HCT116 (cell line): ENCODE results near the gene GDPD1. TPM values are rescaled to one million over a fixed set of nuclear protein-coding genes. Genes with fewer than 3 reads are reported as not detected.

Source experiments
- ATAC-seq: fragments of 200-7000 bp; cut with Tn5 transposase; 2 replicates; pipeline ENCODE4 v1.9.1; 2020; ENCODE audit warnings: mild to moderate bottlenecking, moderate library complexity
- BruUV-seq: library from RNA; stranded (reverse); fragments of 400-500 nt; replicated peaks from 2 replicates; lab custom pipeline; 2021; lab: Mats Ljungman, UMichigan
- CTCF ChIA-PET: fragments of 300-600 bp; sonication (Branson Sonifier 250); formaldehyde crosslinking; loops from one replicate; lab custom pipeline; 2021; ENCODE audit warnings: antibody characterized with exemption; lab: Charles Lee
- POLR2A ChIA-PET: fragments of 300-600, 350-600 bp; sonication (Branson Sonifier 250); formaldehyde crosslinking; loops from one replicate; lab custom pipeline; 2021; ENCODE audit warnings: antibody characterized with exemption; lab: Charles Lee
- RAD21 ChIA-PET, 2 experiments: fragments of 300-600 bp; sonication (Branson Sonifier 250); formaldehyde crosslinking; loops; one replicate each; lab custom pipeline; 2023; ENCODE audit warnings: low total read pairs in 2 of 2; ENCODE audit not compliant: uncharacterized antibody in 2 of 2, unreplicated experiment in 2 of 2, low non-redundant PET in 1 of 2; lab: Charles Lee
- DNase-seq: peaks from one replicate; pipeline ENCODE4 v3.0.0-alpha.2; 2010; ENCODE audit warnings: low read depth, low spot score
- H2AFZ ChIP-seq: fragments of 200-600 bp; shearing (Covaris generic), sonication (generic); 2 replicates; pipeline ENCODE4 v1.6.1; 2017; ENCODE audit warnings: low read depth, mixed run types, mixed read lengths, antibody characterized with exemption, low read length; ENCODE audit not compliant: poor library complexity, severe bottlenecking
- H3K27ac ChIP-seq: 2 replicates; pipeline ENCODE4 v1.5.1; 2012; ENCODE audit warnings: low read depth, low read length
- H3K27me3 ChIP-seq: fragments of 200-600 bp; sonication (generic); 2 replicates; pipeline ENCODE4 v1.6.1; 2016; ENCODE audit warnings: mixed run types, low read length, mixed read lengths; ENCODE audit not compliant: insufficient read depth
- H3K36me3 ChIP-seq, 2 experiments: fragments of 200-500 bp in 1 of 2; fragments of 200-600 bp in 1 of 2; sonication (Bioruptor generic) in 1 of 2; sonication (generic) in 1 of 2; 2 replicates each; pipeline versions ENCODE4 v1.5.1 to v1.6.1; 2014 to 2016; ENCODE audit warnings: low read length in 2 of 2, inconsistent platforms in 1 of 2, mixed read lengths in 1 of 2, mixed run types in 1 of 2; ENCODE audit not compliant: insufficient read depth in 2 of 2, control insufficient read depth in 1 of 2
- H3K4me1 ChIP-seq, 2 experiments: fragments of 200-600 bp in 1 of 2; sonication (generic) in 1 of 2; 2 replicates each; pipeline versions ENCODE4 v1.5.1 to v1.6.1; 2012 to 2017; ENCODE audit warnings: low read length in 2 of 2, inconsistent platforms in 1 of 2, mild to moderate bottlenecking in 1 of 2, mixed read lengths in 1 of 2, mixed run types in 1 of 2, moderate library complexity in 1 of 2; ENCODE audit not compliant: insufficient read depth in 2 of 2, control insufficient read depth in 1 of 2
- H3K4me2 ChIP-seq: fragments of 200-600 bp; sonication (generic); 2 replicates; pipeline ENCODE4 v1.6.1; 2017; ENCODE audit warnings: mixed run types, low read length, mixed read lengths
- H3K4me3 ChIP-seq, 2 experiments: fragments of 200-600 bp in 1 of 2; sonication (generic) in 1 of 2; replicated peaks in 1 of 2; 2 replicates each; pipeline ENCODE4 v1.5.1; 2011 to 2016; ENCODE audit warnings: low read length in 2 of 2, control low read depth in 1 of 2, low read depth in 1 of 2, mild to moderate bottlenecking in 1 of 2, mixed read lengths in 1 of 2, mixed run types in 1 of 2
- H3K79me2 ChIP-seq: fragments of 200-600 bp; sonication (generic); 2 replicates; pipeline ENCODE4 v1.6.1; 2017; ENCODE audit warnings: mild to moderate bottlenecking, mixed run types, low read length, moderate library complexity, mixed read lengths; ENCODE audit not compliant: insufficient read depth
- H3K9ac ChIP-seq: fragments of 200-600 bp; sonication (generic); 2 replicates; pipeline ENCODE4 v1.6.1; 2016; ENCODE audit warnings: low read length, mixed read lengths
- H3K9me2 ChIP-seq: fragments of 200-600 bp; sonication (generic), shearing (Covaris generic); 2 replicates; pipeline ENCODE4 v1.6.1; 2017; ENCODE audit warnings: mixed run types, mild to moderate bottlenecking, moderate library complexity; ENCODE audit not compliant: insufficient read depth
- H3K9me3 ChIP-seq, 2 experiments: fragments of 200-500 bp in 1 of 2; fragments of 200-600 bp in 1 of 2; sonication (Bioruptor generic) in 1 of 2; sonication (generic) in 1 of 2; 2 replicates each; pipeline ENCODE4 v1.6.1; 2014 to 2017; ENCODE audit warnings: low read length in 2 of 2, mixed read lengths in 2 of 2, inconsistent platforms in 1 of 2, low read depth in 1 of 2, mild to moderate bottlenecking in 1 of 2, mixed run types in 1 of 2, moderate library complexity in 1 of 2; ENCODE audit not compliant: control insufficient read depth in 1 of 2, insufficient read depth in 1 of 2
- H4K20me1 ChIP-seq: fragments of 200-600 bp; sonication (generic), shearing (Covaris generic); 2 replicates; pipeline ENCODE4 v1.6.1; 2017; ENCODE audit warnings: mixed run types, mild to moderate bottlenecking, moderate library complexity; ENCODE audit not compliant: insufficient read depth
- CBX3 ChIP-seq: IDR thresholded peaks from 2 replicates; pipeline ENCODE4 v1.6.1; 2012; ENCODE audit warnings: low read depth
- CEBPB ChIP-seq: IDR thresholded peaks from 2 replicates; pipeline ENCODE4 v1.6.1; 2012; ENCODE audit warnings: low read depth
- ELF1 ChIP-seq: IDR thresholded peaks from 2 replicates; pipeline ENCODE4 v1.6.1; 2012; ENCODE audit warnings: low read depth, borderline replicate concordance
- EZH2 ChIP-seq: fragments of 200-600 bp; sonication (generic); IDR thresholded peaks from 2 replicates; pipeline ENCODE4 v1.6.1; 2017; ENCODE audit warnings: antibody characterized with exemption, mixed run types
- EZH2phosphoT487 ChIP-seq: fragments of 200-600 bp; IDR thresholded peaks from 2 replicates; pipeline ENCODE4 v1.6.1; 2018; ENCODE audit warnings: antibody characterized with exemption, borderline replicate concordance
- FOSL1 ChIP-seq: IDR thresholded peaks from 2 replicates; pipeline ENCODE4 v1.6.1; 2012; ENCODE audit warnings: low read depth
- JUND ChIP-seq: IDR thresholded peaks from 2 replicates; pipeline ENCODE4 v1.6.1; 2012
- POLR2A ChIP-seq: IDR thresholded peaks from 2 replicates; pipeline ENCODE4 v1.7.0; 2011; ENCODE audit warnings: borderline replicate concordance; ENCODE audit not compliant: insufficient read depth, insufficient read length; ENCODE audit errors: extremely low read depth
- SIN3A ChIP-seq: IDR thresholded peaks from 2 replicates; pipeline ENCODE4 v1.6.1; 2012; ENCODE audit warnings: low read depth
- SRF ChIP-seq: IDR thresholded peaks from 2 replicates; pipeline ENCODE4 v1.6.1; 2012; ENCODE audit warnings: low read depth
- TCF7L2 ChIP-seq: IDR thresholded peaks from 2 replicates; pipeline ENCODE4 v1.7.0; 2011; ENCODE audit warnings: borderline replicate concordance, inconsistent platforms; ENCODE audit not compliant: insufficient read depth, insufficient read length; ENCODE audit errors: extremely low read depth
- ZFX ChIP-seq: fragments of 450-650 bp; IDR thresholded peaks from 2 replicates; pipeline ENCODE4 v1.6.1; 2017
- ZNF274 ChIP-seq: fragments of 200-500 bp; sonication (Bioruptor generic); IDR thresholded peaks from 2 replicates; pipeline ENCODE4 v1.6.1; 2014; ENCODE audit warnings: mild to moderate bottlenecking, low read depth, low read length, inconsistent platforms
- intact Hi-C: fragments of 100-400 bp; cut with micrococcal nuclease; formaldehyde crosslinking; loops from 2 replicates; pipeline ENCODE4 v1.10.0; 2022
- total RNA-seq: library from RNA; stranded (reverse); gene quantifications from one replicate; pipeline ENCODE4 v1.2.1, GENCODE V29; 2021; ENCODE audit not compliant: unreplicated experiment
- TF ChIP-seq, protein P1 (sequence below): IDR thresholded peaks from 2 replicates; pipeline ENCODE4 v1.6.1; 2012
- TF ChIP-seq, protein P2 (sequence below), 3 experiments: fragments of 200-600 bp in 1 of 3; sonication (generic) in 1 of 3; IDR thresholded peaks in 2 of 3; conservative IDR thresholded peaks in 1 of 3; 2 replicates each; pipeline ENCODE4 v1.5.1; 2012 to 2017; ENCODE audit warnings: low read depth in 2 of 3, low read length in 2 of 3, antibody characterized with exemption in 1 of 3, borderline replicate concordance in 1 of 3, control low read depth in 1 of 3, mild to moderate bottlenecking in 1 of 3, mixed read lengths in 1 of 3, mixed run types in 1 of 3, moderate library complexity in 1 of 3; ENCODE audit not compliant: insufficient read depth in 1 of 3
- TF ChIP-seq, protein P3 (sequence below): IDR thresholded peaks from 2 replicates; pipeline ENCODE4 v1.6.1; 2012

Gene GDPD1
- total RNA-seq, 1 experiment from 2014 or later: 13.7 TPM

DNA sequence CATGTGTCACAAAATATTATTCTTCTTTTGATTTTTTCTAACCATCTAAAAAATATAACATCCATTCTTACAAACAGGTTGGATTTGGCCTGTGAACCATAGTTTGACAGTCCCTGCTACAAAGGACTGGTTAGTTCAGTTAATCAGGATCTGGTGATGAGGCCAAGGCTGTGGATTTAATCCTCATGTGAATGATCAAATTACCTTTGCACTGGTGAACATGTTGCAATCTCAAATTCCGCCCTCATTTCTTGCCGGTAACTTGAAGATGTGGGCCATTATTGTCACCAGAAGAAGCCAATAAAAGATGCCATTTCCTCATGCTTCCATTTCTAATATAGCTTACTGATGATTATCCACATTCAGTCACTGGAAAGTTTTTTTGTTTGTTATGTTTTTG lies 75.9 kb downstream of the GDPD1 start:
- no peak overlapping the region for H2AFZ ChIP-seq
- no peak for DNase-seq

DNA sequence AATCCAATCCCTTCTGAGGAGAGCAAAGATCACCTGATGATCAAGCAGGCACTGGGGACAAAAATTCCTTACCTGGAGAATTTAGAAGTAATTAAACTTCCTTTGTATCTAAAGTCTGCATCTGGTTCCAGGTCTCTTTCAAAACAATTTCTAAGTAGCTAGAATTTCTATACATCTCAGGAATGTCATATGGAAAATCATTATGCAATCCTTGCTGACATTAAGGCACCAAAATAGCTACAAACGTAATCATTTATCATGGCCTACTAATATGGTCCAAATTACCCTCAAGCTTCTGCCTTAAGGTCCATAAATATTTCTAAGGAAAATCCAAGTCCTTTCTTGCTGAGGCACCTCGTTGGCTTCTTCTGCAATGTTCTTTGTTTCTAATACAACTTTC lies 78.2 kb downstream of the GDPD1 start:
- no TSS peak for BruUV-seq
- H3K9me2 ChIP-seq: no peaks in the 10 kb centered on the region
- no peaks in the 10 kb centered on the region for H4K20me1 ChIP-seq
- no peak for ATAC-seq
- H3K36me3 ChIP-seq: no peaks in the 10 kb centered on the region
- no peak overlapping the region for H3K9ac ChIP-seq
- no peak overlapping the region for H3K4me2 ChIP-seq
- no peaks in the 10 kb centered on the region for H3K27me3 ChIP-seq
- no peak overlapping the region for H3K27ac ChIP-seq
- ChIA-PET POLR2A (interaction anchor here (0.6 to 1.3 kb wide), 2 partner anchors 12 to 779 kb away, joined by 3 read pairs; no protein-coding TSS in a partner anchor), CTCF (no interaction called here), RAD21 (no interaction called here)
- H3K4me3 ChIP-seq: no peak overlapping the region
- no peaks in the 10 kb centered on the region for H3K79me2 ChIP-seq
- peaks cover 10 to 15% of the 10 kb centered on the region in 2 experiments for H3K4me1 ChIP-seq
- no peak for TF ChIP-seq ZNF274
- no peak for TF ChIP-seq EZH2
- TF ChIP-seq FOSL1: no peak
- TF ChIP-seq, protein P1, sequence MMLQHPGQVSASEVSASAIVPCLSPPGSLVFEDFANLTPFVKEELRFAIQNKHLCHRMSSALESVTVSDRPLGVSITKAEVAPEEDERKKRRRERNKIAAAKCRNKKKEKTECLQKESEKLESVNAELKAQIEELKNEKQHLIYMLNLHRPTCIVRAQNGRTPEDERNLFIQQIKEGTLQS: no peak
- no peak for TF ChIP-seq CEBPB
- TF ChIP-seq, protein P2, sequence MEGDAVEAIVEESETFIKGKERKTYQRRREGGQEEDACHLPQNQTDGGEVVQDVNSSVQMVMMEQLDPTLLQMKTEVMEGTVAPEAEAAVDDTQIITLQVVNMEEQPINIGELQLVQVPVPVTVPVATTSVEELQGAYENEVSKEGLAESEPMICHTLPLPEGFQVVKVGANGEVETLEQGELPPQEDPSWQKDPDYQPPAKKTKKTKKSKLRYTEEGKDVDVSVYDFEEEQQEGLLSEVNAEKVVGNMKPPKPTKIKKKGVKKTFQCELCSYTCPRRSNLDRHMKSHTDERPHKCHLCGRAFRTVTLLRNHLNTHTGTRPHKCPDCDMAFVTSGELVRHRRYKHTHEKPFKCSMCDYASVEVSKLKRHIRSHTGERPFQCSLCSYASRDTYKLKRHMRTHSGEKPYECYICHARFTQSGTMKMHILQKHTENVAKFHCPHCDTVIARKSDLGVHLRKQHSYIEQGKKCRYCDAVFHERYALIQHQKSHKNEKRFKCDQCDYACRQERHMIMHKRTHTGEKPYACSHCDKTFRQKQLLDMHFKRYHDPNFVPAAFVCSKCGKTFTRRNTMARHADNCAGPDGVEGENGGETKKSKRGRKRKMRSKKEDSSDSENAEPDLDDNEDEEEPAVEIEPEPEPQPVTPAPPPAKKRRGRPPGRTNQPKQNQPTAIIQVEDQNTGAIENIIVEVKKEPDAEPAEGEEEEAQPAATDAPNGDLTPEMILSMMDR (IDR thresholded peaks at IDR 0.05 in 2 of 3, conservative IDR thresholded peaks at IDR 0.05 in 1 of 3; ENCODE audit: borderline replicate concordance in 1 of 3, insufficient read depth in 1 of 3, low read depth in 2 of 3, low read length in 2 of 3): no peak
- TF ChIP-seq CBX3: no peak
- no peak for TF ChIP-seq JUND
- TF ChIP-seq ELF1: no peak
- no peak for TF ChIP-seq POLR2A
- TF ChIP-seq SRF: no peak
- TF ChIP-seq SIN3A: no peak
- TF ChIP-seq, protein P3, sequence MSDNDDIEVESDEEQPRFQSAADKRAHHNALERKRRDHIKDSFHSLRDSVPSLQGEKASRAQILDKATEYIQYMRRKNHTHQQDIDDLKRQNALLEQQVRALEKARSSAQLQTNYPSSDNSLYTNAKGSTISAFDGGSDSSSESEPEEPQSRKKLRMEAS: no peak
- no peak for TF ChIP-seq ZFX
- no peak for TF ChIP-seq EZH2phosphoT487
- no peaks in the 10 kb centered on the region for H3K9me3 ChIP-seq
- intact Hi-C loops: no loop called here
- no peak for DNase-seq
- no peak overlapping the region for H2AFZ ChIP-seq

More for the DNA sequence above, 75.9 kb downstream of the GDPD1 start:
- Histone ChIP-seq H4K20me1 (no peaks in the 10 kb centered on the region), H3K9me3 (no peaks in the 10 kb centered on the region), H3K4me2 (no peak overlapping the region), H3K27me3 (no peaks in the 10 kb centered on the region), H3K9ac (no peak overlapping the region), H3K36me3 (no peaks in the 10 kb centered on the region), H3K4me1 (peaks cover 10 to 15% of the 10 kb centered on the region in 2 experiments), H3K9me2 (no peaks in the 10 kb centered on the region), H3K79me2 (no peaks in the 10 kb centered on the region), H3K27ac (no peak overlapping the region), H3K4me3 (no peak overlapping the region)
- CTCF ChIA-PET: no interaction called here
- TF ChIP-seq CEBPB: 0 out of 2 replicates have a peak, but pooled peaks have one; percentile 13
- TF ChIP-seq ZNF274: no peak
- no peak for TF ChIP-seq TCF7L2
- no peak for ATAC-seq
- no TSS peak for BruUV-seq
- RAD21 ChIA-PET: no interaction called here
- intact Hi-C loops: no loop called here
- POLR2A ChIA-PET: no interaction called here
